ENCODE data around the gene HRH2. TPM values are rescaled to one million over a fixed set of nuclear protein-coding genes. Genes with fewer than 3 reads are reported as not detected.
A peak's percentile ranks its signal among the peaks of the same experiment; 100 is the strongest.

The HRH2 gene
- total and polyA plus RNA-seq, 8 donors, result 0.58 to 44.6 (median 4.6) TPM

DNA sequence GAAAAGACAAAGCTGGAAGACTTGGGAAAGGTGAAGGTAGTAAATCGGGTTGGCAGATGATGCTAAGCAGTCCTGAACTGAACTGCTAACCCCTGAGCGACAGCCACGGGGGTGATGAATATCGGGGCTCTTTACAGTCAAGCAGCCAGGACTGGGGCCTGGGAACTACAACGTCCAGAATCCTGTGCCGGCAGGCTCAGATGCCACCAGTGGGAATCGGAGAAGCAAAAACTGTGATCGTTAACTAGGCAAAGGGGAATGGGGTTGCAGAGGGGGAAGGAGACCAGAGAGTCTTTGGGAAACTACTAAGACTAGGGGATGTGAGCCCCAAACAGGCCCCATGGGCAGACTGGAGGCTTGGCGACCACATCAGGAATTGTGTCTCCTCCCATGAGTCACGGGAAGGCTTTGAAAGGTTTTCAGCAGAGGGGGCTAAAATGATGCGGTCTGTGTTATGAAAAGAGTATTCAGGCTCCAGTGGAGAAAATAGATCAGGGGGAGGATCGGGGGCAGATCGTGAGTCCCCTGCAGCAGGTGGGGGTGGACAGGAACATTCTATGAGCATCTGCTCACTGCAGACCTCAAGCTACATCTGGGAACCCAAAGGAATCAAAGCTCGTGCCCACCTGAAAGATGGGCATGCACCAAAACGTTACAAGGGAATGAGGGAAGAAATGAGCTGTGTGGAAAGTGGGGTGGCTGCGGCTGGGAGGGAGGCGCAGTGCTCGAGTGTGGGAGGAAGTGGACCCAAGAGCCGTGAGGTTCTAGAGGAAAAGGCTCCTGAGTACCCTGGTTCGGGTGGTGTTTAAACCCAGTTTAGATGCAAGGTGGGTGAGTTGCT, 53.8 kb downstream of the HRH2 start:
- Histone ChIP-seq H3K4me1 (peaks cover 11 to 41% (median 25%) of the 10 kb centered on the region in 4 donors), H3K4me3 (no peak overlapping the region), H3K27me3 (peaks cover 0 to 13% (median 0%) of the 10 kb centered on the region in 3 donors), H3K36me3 (peaks cover 0 to 23% (median 3%) of the 10 kb centered on the region in 4 donors), H3K9me3 (peaks cover 0 to 17% (median 13%) of the 10 kb centered on the region in 4 donors), H3K27ac (peak overlapping the region in 1 of 5 donors; percentile 43)
- DNase-seq, result peak in 1 of 2 donors; percentile 7
- WGBS, 5 donors, result 88 to 95% (median 92%) methylated on average over 20 of the region's 20 CpGs
- intact Hi-C loops (cut with DNase I; ENCODE audit: low total_unique reads), result loop anchor here (10.0 kb wide), 1 partner anchor 177 kb away; no protein-coding TSS in a partner anchor
- TF ChIP-seq, protein P1, sequence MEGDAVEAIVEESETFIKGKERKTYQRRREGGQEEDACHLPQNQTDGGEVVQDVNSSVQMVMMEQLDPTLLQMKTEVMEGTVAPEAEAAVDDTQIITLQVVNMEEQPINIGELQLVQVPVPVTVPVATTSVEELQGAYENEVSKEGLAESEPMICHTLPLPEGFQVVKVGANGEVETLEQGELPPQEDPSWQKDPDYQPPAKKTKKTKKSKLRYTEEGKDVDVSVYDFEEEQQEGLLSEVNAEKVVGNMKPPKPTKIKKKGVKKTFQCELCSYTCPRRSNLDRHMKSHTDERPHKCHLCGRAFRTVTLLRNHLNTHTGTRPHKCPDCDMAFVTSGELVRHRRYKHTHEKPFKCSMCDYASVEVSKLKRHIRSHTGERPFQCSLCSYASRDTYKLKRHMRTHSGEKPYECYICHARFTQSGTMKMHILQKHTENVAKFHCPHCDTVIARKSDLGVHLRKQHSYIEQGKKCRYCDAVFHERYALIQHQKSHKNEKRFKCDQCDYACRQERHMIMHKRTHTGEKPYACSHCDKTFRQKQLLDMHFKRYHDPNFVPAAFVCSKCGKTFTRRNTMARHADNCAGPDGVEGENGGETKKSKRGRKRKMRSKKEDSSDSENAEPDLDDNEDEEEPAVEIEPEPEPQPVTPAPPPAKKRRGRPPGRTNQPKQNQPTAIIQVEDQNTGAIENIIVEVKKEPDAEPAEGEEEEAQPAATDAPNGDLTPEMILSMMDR (IDR thresholded peaks at IDR 0.05), result no peak
- TF ChIP-seq EP300 (IDR thresholded peaks at IDR 0.05), result no peak
- no peak for TF ChIP-seq POLR2A (IDR thresholded peaks at IDR 0.05)
- TF ChIP-seq POLR2AphosphoS5 (IDR thresholded peaks at IDR 0.05), result no peak

DNA sequence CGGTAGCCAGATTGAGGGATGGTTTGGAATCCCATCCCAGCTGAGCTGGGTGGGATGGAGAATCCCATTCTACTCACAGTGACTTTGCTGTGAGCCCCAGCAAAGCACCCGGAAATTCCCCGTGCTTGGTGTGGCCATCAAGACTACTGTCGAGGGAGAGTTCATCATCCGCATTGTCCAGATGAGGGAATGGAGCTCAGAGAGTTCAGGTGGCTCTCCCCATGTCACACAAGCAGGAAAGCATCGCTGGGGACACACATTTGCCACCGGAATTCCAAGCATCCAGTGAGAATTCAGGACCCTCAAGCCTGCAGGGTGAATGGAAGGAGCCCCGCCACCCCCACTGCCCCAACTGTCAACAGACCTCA, 54.4 kb downstream of the HRH2 start:
- WGBS, 5 donors, result 90 to 95% (median 93%) methylated on average over 7 to 8 of the region's 8 CpGs
- no peak for DNase-seq

DNA sequence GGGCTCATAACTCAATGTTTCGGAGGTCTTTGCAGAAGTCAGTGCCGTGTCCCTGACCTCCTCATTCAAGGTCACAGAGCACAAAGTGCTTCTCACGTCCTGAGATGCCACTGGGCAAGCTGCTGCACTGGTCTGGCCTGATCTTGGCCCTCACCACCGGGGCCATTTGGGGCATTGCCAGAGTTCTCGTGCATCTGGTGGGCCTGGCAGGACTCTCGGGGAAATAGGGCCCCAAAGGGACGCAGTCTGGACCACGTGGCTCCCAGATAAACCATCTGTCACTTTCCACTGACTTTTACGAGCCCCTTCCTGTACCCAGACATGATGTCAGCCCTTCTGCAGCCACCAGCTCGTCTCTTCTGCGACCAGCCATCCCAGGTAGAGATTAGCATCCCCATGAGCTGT, 54.8 kb downstream of the HRH2 start:
- 18 to 30% (median 23%) methylated on average over 9 to 11 of the region's 11 CpGs for WGBS, 5 donors

More for the DNA sequence above, 54.4 kb downstream of the HRH2 start:
- intact Hi-C loops (cut with DNase I; ENCODE audit: low total_unique reads), result loop anchor here (10.0 kb wide), 1 partner anchor 177 kb away; no protein-coding TSS in a partner anchor
- H3K9me3 ChIP-seq, result peaks cover 0 to 23% (median 18%) of the 10 kb centered on the region in 4 donors
- no peak overlapping the region for H3K27ac ChIP-seq
- TF ChIP-seq EP300 (IDR thresholded peaks at IDR 0.05), result no peak
- no peak for TF ChIP-seq POLR2AphosphoS5 (IDR thresholded peaks at IDR 0.05)
- TF ChIP-seq, protein P1 (IDR thresholded peaks at IDR 0.05), result no peak
- TF ChIP-seq POLR2A (IDR thresholded peaks at IDR 0.05), result no peak
- H3K36me3 ChIP-seq, result peaks cover 0 to 20% (median 3%) of the 10 kb centered on the region in 4 donors
- peaks cover 0 to 13% (median 0%) of the 10 kb centered on the region in 3 donors for H3K27me3 ChIP-seq
- H3K4me1 ChIP-seq, result peaks cover 5 to 35% (median 19%) of the 10 kb centered on the region in 4 donors
- no peak overlapping the region for H3K4me3 ChIP-seq

DNA sequence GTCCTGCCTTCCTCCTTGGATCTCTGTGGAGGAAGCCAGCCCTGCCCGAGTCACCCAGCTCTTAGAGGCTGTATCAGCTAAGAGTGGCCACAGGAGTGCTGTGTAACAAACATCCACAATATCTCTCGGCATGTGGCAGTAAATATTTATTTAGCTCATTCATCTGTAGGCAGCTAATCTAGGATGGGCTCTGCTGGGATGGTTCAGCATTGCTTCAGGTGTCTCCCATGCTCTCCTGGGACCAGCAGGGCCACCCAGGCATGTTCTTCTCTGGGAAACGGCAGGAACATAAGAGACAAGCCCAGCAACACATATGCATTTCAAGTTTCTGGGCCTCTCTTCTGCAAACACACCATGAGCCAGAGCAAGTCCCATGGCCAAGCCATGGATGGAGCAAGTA, 56.1 kb downstream of the HRH2 start:
- Histone ChIP-seq H3K9me3 (peaks cover 0 to 24% (median 18%) of the 10 kb centered on the region in 4 donors), H3K4me3 (no peak overlapping the region), H3K36me3 (peaks cover 0 to 7% (median 0%) of the 10 kb centered on the region in 4 donors), H3K27me3 (peaks cover 0 to 13% (median 0%) of the 10 kb centered on the region in 3 donors), H3K4me1 (peaks cover 0 to 29% (median 14%) of the 10 kb centered on the region in 4 donors), H3K27ac (no peak overlapping the region)
- TF ChIP-seq EP300 (IDR thresholded peaks at IDR 0.05) (no peak), POLR2AphosphoS5 (IDR thresholded peaks at IDR 0.05) (no peak), POLR2A (IDR thresholded peaks at IDR 0.05) (no peak)
- DNase-seq, result peak in 1 of 2 donors; percentile 1
- intact Hi-C loops (cut with DNase I; ENCODE audit: low total_unique reads), result loop anchor here (10.0 kb wide), 1 partner anchor 179 kb away; no protein-coding TSS in a partner anchor
- WGBS, 5 donors, result 68 to 87% (median 83%) methylated on average over 3 of the region's 3 CpGs

More for the DNA sequence above, 54.8 kb downstream of the HRH2 start:
- Histone ChIP-seq H3K27ac (no peak overlapping the region), H3K4me1 (peaks cover under 1 to 31% (median 17%) of the 10 kb centered on the region in 4 donors), H3K27me3 (peaks cover 0 to 13% (median 0%) of the 10 kb centered on the region in 3 donors), H3K9me3 (peaks cover 0 to 24% (median 18%) of the 10 kb centered on the region in 4 donors), H3K4me3 (no peak overlapping the region), H3K36me3 (peaks cover 0 to 17% (median 3%) of the 10 kb centered on the region in 4 donors)
- intact Hi-C loops (cut with DNase I; ENCODE audit: low total_unique reads), result loop anchor here (10.0 kb wide), 1 partner anchor 178 kb away; no protein-coding TSS in a partner anchor
- DNase-seq, result peak in 1 of 2 donors; percentile 25
- TF ChIP-seq POLR2AphosphoS5 (IDR thresholded peaks at IDR 0.05) (no peak), EP300 (IDR thresholded peaks at IDR 0.05) (no peak), POLR2A (IDR thresholded peaks at IDR 0.05) (no peak)
- TF ChIP-seq, protein P1 (IDR thresholded peaks at IDR 0.05), result no peak

All from stomach (tissue), 9 donors.